PC-3 (cell line): ENCODE results near the gene CCNT1. TPM values are rescaled to one million over a fixed set of nuclear protein-coding genes. Genes with fewer than 3 reads are reported as not detected.

Experiments
- ATAC-seq: fragments of 200-7000 bp; cut with Tn5 transposase; 2 replicates; pipeline ENCODE4 v1.9.1; 2020; ENCODE audit warnings: mild to moderate bottlenecking, moderate library complexity
- BruUV-seq: library from RNA; stranded (reverse); fragments of 400-500 nt; replicated peaks from 2 replicates; lab custom pipeline; 2021; lab: Mats Ljungman, UMichigan
- CTCF ChIA-PET: fragments of 300-600 bp; sonication (Branson Sonifier 250); formaldehyde crosslinking; loops from one replicate; lab custom pipeline; 2022; ENCODE audit warnings: antibody characterized with exemption; lab: Charles Lee
- POLR2A ChIA-PET: fragments of 300-600 bp; sonication (Branson Sonifier 250); formaldehyde crosslinking; loops from one replicate; lab custom pipeline; 2022; ENCODE audit warnings: antibody characterized with exemption; ENCODE audit not compliant: unreplicated experiment; lab: Charles Lee
- DNase-seq: peaks from one replicate; pipeline ENCODE4 v3.0.0-alpha.2; 2015
- H2AFZ ChIP-seq: fragments of 300-600 bp; sonication (generic); 2 replicates; pipeline ENCODE4 v1.6.0; 2016; ENCODE audit warnings: antibody characterized with exemption, low read length
- H3F3A ChIP-seq: fragments of 300-600 bp; sonication (generic); one replicate; pipeline ENCODE4 v1.6.0; 2017; ENCODE audit warnings: antibody characterized with exemption, low read length, control low read depth, mild to moderate bottlenecking; ENCODE audit not compliant: unreplicated experiment
- H3K27ac ChIP-seq: fragments of 300-600 bp; sonication (generic); 2 replicates; pipeline ENCODE4 v1.5.1; 2016; ENCODE audit warnings: mild to moderate bottlenecking, low read length
- H3K27me3 ChIP-seq: fragments of 300-600 bp; sonication (generic); 2 replicates; pipeline ENCODE4 v1.6.1; 2016; ENCODE audit warnings: low read length, mixed read lengths
- H3K36me3 ChIP-seq: fragments of 300-600 bp; sonication (generic); 2 replicates; pipeline ENCODE4 v1.6.1; 2016; ENCODE audit warnings: low read depth, mixed run types, low read length, mixed read lengths
- H3K4me1 ChIP-seq: fragments of 300-600 bp; sonication (generic); 2 replicates; pipeline ENCODE4 v1.5.1; 2016; ENCODE audit warnings: low read length; ENCODE audit not compliant: insufficient read depth
- H3K4me2 ChIP-seq: fragments of 300-600 bp; sonication (generic); 2 replicates; pipeline ENCODE4 v1.6.0; 2016; ENCODE audit warnings: low read length
- H3K4me3 ChIP-seq: fragments of 300-600 bp; sonication (generic); 2 replicates; pipeline ENCODE4 v1.5.1; 2016; ENCODE audit warnings: mild to moderate bottlenecking, low read length, mixed read lengths
- H3K79me2 ChIP-seq: fragments of 300-600 bp; sonication (generic); 2 replicates; pipeline ENCODE4 v1.6.1; 2017; ENCODE audit warnings: low read length, mixed read lengths
- H3K9ac ChIP-seq: fragments of 300-600 bp; sonication (generic); 2 replicates; pipeline ENCODE4 v1.6.0; 2016; ENCODE audit warnings: mild to moderate bottlenecking, low read length
- H3K9me2 ChIP-seq: fragments of 300-600 bp; sonication (generic); replicated peaks from 2 replicates; pipeline ENCODE4 v1.6.1; 2016; ENCODE audit warnings: mixed run types, low read length, mixed read lengths
- H3K9me3 ChIP-seq: fragments of 300-600 bp; sonication (generic); 2 replicates; pipeline ENCODE4 v1.6.1; 2016; ENCODE audit warnings: low read length, mixed read lengths
- H4K20me1 ChIP-seq: fragments of 300-600 bp; sonication (generic); 2 replicates; pipeline ENCODE4 v1.6.1; 2016; ENCODE audit warnings: low read length, mixed read lengths
- CTCF ChIP-seq: fragments of 300-600 bp; sonication (generic); conservative IDR thresholded peaks from 2 replicates; pipeline ENCODE4 v1.5.1; 2017; ENCODE audit warnings: antibody characterized with exemption, low read depth, mild to moderate bottlenecking, low read length
- EZH2 ChIP-seq: fragments of 300-600 bp; sonication (generic); IDR thresholded peaks from one replicate; pipeline ENCODE4 v1.6.1; 2017; ENCODE audit warnings: antibody characterized with exemption, mild to moderate bottlenecking, low read length; ENCODE audit not compliant: unreplicated experiment
- EZH2phosphoT487 ChIP-seq: fragments of 300-600 bp; sonication (generic); IDR thresholded peaks from 2 replicates; pipeline ENCODE4 v1.6.1; 2018; ENCODE audit warnings: mild to moderate bottlenecking, antibody characterized with exemption, low read length, borderline replicate concordance
- intact Hi-C: fragments of 100-400 bp; cut with micrococcal nuclease; formaldehyde crosslinking; loops from 2 replicates; pipeline ENCODE4 v1.9.0; 2023
- total RNA-seq: library from RNA; depleted of rRNA; stranded (reverse); fragments of >200 nt; gene quantifications from 2 replicates; pipeline ENCODE4 v1.2.3, GENCODE V29; 2014

Gene CCNT1
- total RNA-seq, 1 experiment from 2014 or later = 20.7 TPM

- H2AFZ ChIP-seq = no peak overlapping the region
- H3K4me1 ChIP-seq = no peaks in the 10 kb centered on the region
- CTCF ChIA-PET = no interaction called here
- peaks cover 9% of the 10 kb centered on the region; the same call in 1 of the 2 replicates for H4K20me1 ChIP-seq
- no peak overlapping the region for H3K9ac ChIP-seq
- DNase-seq (no peak), ATAC-seq (no peak)
- peaks cover 82% of the 10 kb centered on the region for H3K36me3 ChIP-seq
- intact Hi-C loops = no loop called here
- TF ChIP-seq EZH2phosphoT487 (no peak), EZH2 (no peak), CTCF (no peak)
- no peak overlapping the region for H3K4me3 ChIP-seq
- H3K27ac ChIP-seq = no peak overlapping the region
- H3K27me3 ChIP-seq = no peaks in the 10 kb centered on the region
- POLR2A ChIA-PET = no interaction called here
- no peaks in the 10 kb centered on the region for H3K9me3 ChIP-seq
- no peaks in the 10 kb centered on the region for H3F3A ChIP-seq
- H3K9me2 ChIP-seq = no peaks in the 10 kb centered on the region
- H3K4me2 ChIP-seq = no peak overlapping the region
- no TSS peak for BruUV-seq
- H3K79me2 ChIP-seq = peaks cover 30% of the 10 kb centered on the region
Measured at GRCh38 chr12:48691826-48692487, 24.6 kb downstream of the CCNT1 start.

GRCh38 chr12:48690990-48691389 lies 25.5 kb downstream of the CCNT1 start:
- H2AFZ ChIP-seq = no peak overlapping the region
- no peak overlapping the region for H3K4me2 ChIP-seq
- no peak for TF ChIP-seq EZH2
- no TSS peak for BruUV-seq
- DNase-seq (no peak), ATAC-seq (no peak)
- H3K79me2 ChIP-seq = peaks cover 26% of the 10 kb centered on the region
- H3K4me1 ChIP-seq = no peaks in the 10 kb centered on the region
- no peak overlapping the region for H3K27ac ChIP-seq
- intact Hi-C loops = no loop called here
- no peaks in the 10 kb centered on the region for H3K9me3 ChIP-seq
- H3F3A ChIP-seq = no peaks in the 10 kb centered on the region
- H3K4me3 ChIP-seq = no peak overlapping the region
- no peaks in the 10 kb centered on the region for H3K9me2 ChIP-seq
- POLR2A ChIA-PET = no interaction called here
- peaks cover 9% of the 10 kb centered on the region; the same call in 1 of the 2 replicates for H4K20me1 ChIP-seq
- peaks cover 73% of the 10 kb centered on the region for H3K36me3 ChIP-seq
- H3K9ac ChIP-seq = no peak overlapping the region
- no peaks in the 10 kb centered on the region for H3K27me3 ChIP-seq
- CTCF ChIA-PET = no interaction called here

GRCh38 chr12:48690436-48690835 lies 26.1 kb downstream of the CCNT1 start:
- TF ChIP-seq CTCF (no peak), EZH2phosphoT487 (no peak), EZH2 (no peak)
- no peak overlapping the region for H3K9ac ChIP-seq
- no peak overlapping the region for H3K4me3 ChIP-seq
- no peak overlapping the region for H3K27ac ChIP-seq
- no peaks in the 10 kb centered on the region for H3K4me1 ChIP-seq
- no peaks in the 10 kb centered on the region for H3K9me3 ChIP-seq
- peaks cover 9% of the 10 kb centered on the region; the same call in 1 of the 2 replicates for H4K20me1 ChIP-seq
- no peak for ATAC-seq
- no peaks in the 10 kb centered on the region for H3F3A ChIP-seq
- peaks cover 68% of the 10 kb centered on the region for H3K36me3 ChIP-seq
- no peaks in the 10 kb centered on the region for H3K27me3 ChIP-seq
- H3K79me2 ChIP-seq = peaks cover 26% of the 10 kb centered on the region
- ChIA-PET CTCF (no interaction called here), POLR2A (no interaction called here)
- BruUV-seq = no TSS peak
- H3K9me2 ChIP-seq = no peaks in the 10 kb centered on the region
- intact Hi-C loops = no loop called here
- no peak overlapping the region for H2AFZ ChIP-seq
- no peak overlapping the region for H3K4me2 ChIP-seq
- DNase-seq = no peak
